Esophagus muscularis mucosa (tissue), 4 donors: Measurements from ENCODE around the gene SP8. TPM values are rescaled to one million over a fixed set of nuclear protein-coding genes. Genes with fewer than 3 reads are reported as not detected.
"Not testable (repeated sequence)": the region's sequence is repeated elsewhere in the genome, so short reads cannot be mapped to it uniquely, and the experiment has no call there.

Experiments used
- DNase-seq: peaks from one replicate; pipeline ENCODE4 v3.0.0-alpha.2; 2017; ENCODE audit errors: extremely low spot score
- H3K27ac ChIP-seq, 4 donors: fragments of 200-600 bp; sonication (generic); replicated peaks in 1 of 4; 1 replicate in 3 of 4; 2 replicates in 1 of 4; pipeline ENCODE4 v1.5.1; 2016 to 2019; ENCODE audit warnings: mild to moderate bottlenecking in 1 of 4
- H3K27me3 ChIP-seq, 4 donors: fragments of 200-600 bp; sonication (generic); one replicate each; pipeline versions ENCODE4 v1.5.1 to v1.6.0; 2016 to 2019
- H3K36me3 ChIP-seq, 4 donors: fragments of 200-600 bp; sonication (generic); one replicate each; pipeline ENCODE4 v1.5.1; 2016 to 2019
- H3K4me1 ChIP-seq, 4 donors: fragments of 200-600 bp; sonication (generic); one replicate each; pipeline ENCODE4 v1.5.1; 2016 to 2019
- H3K4me3 ChIP-seq, 4 donors: fragments of 200-600 bp; sonication (generic); 1 replicate in 2 of 4; 2 replicates in 2 of 4; pipeline ENCODE4 v1.5.1; 2016 to 2019; ENCODE audit warnings: mild to moderate bottlenecking in 4 of 4, moderate library complexity in 1 of 4
- H3K9me3 ChIP-seq, 4 donors: fragments of 200-600 bp; sonication (generic); 1 replicate in 3 of 4; 2 replicates in 1 of 4; pipeline ENCODE4 v1.5.1; 2016 to 2019
- CTCF ChIP-seq, 3 experiments: fragments of 200-600 bp in 2 of 3; fragments of 450-650 bp in 1 of 3; sonication (generic) in 2 of 3; IDR thresholded peaks; one replicate each; pipeline ENCODE4 v1.5.1; 2017 to 2019; ENCODE audit warnings: antibody characterized with exemption in 3 of 3, mild to moderate bottlenecking in 2 of 3, moderate library complexity in 1 of 3
- EP300 ChIP-seq: sonication (generic); formaldehyde crosslinking; IDR thresholded peaks from one replicate; pipeline ENCODE4 v1.6.1; 2017; ENCODE audit warnings: antibody characterized with exemption
- POLR2A ChIP-seq: fragments of 450-650 bp; IDR thresholded peaks from one replicate; pipeline ENCODE4 v1.6.1; 2017; ENCODE audit warnings: antibody characterized with exemption, moderate library complexity, mild to moderate bottlenecking, low read depth
- POLR2AphosphoS5 ChIP-seq, 2 donors: sonication (generic); formaldehyde crosslinking; IDR thresholded peaks; one replicate each; pipeline ENCODE4 v1.6.1; 2017; ENCODE audit warnings: antibody characterized with exemption in 2 of 2
- WGBS: methylation state at CpG from one replicate; pipeline ENCODE4 v1.1.5; 2018; 5-methylcytosine and 5-hydroxymethylcytosine counted together
- intact Hi-C: fragments of 100-400 bp; cut with DNase I; formaldehyde crosslinking; loops from one replicate; pipeline ENCODE4 v1.15.1; 2023
- total RNA-seq, 4 donors: library from RNA; depleted of rRNA; stranded (reverse); fragments of >200 nt; gene quantifications; one replicate each; pipeline versions ENCODE4 v1.1.0 to v1.2.1, GENCODE V29; 2016

Gene SP8
- total RNA-seq, result not detected

- TF ChIP-seq EP300, result no peak
- no peak for TF ChIP-seq CTCF (IDR thresholded peaks at IDR 0.05)
- TF ChIP-seq POLR2AphosphoS5 (IDR thresholded peaks at IDR 0.05), result no peak
- no peak for TF ChIP-seq POLR2A
- H3K36me3 ChIP-seq, result no peaks in the 10 kb centered on the region
- no peaks in the 10 kb centered on the region for H3K9me3 ChIP-seq
- intact Hi-C loops, result no loop called here
- 6% methylated on average over 50 of the region's 50 CpGs for WGBS
- H3K27me3 ChIP-seq, result peaks cover 16 to 100% (median 97%) of the 10 kb centered on the region in 4 donors
- peak within 1 kb of the TSS; percentile 21 to 54 (median 42) for H3K4me3 ChIP-seq
- no peak for DNase-seq
- peaks cover 33 to 51% (median 43%) of the 10 kb centered on the region in 4 donors for H3K4me1 ChIP-seq
- H3K27ac ChIP-seq, result no peak within 1 kb of the TSS
Measured at GRCh38 chr7:20786779-20787659, at the start of gene SP8. SP8 (minus strand) TSS chr7:20786886; CDS start chr7:20786798, 88 bp downstream.

GRCh38 chr7:20836424-20836823 is 49.7 kb upstream of the SP8 start:
- H3K27ac ChIP-seq, intact Hi-C loops, H3K4me3 ChIP-seq, H3K9me3 ChIP-seq, H3K36me3 ChIP-seq, H3K4me1 ChIP-seq, DNase-seq: not testable (repeated sequence)
- peaks cover 0 to 13% (median 0%) of the 10 kb centered on the region in 4 donors for H3K27me3 ChIP-seq
- WGBS, result 63% methylated on average over 2 of the region's 2 CpGs

- Histone ChIP-seq H3K27ac (no peak overlapping the region), H3K36me3 (no peaks in the 10 kb centered on the region), H3K4me3 (no peak overlapping the region), H3K27me3 (peaks cover 0 to 18% (median 0%) of the 10 kb centered on the region in 4 donors), H3K4me1 (no peaks in the 10 kb centered on the region), H3K9me3 (no peaks in the 10 kb centered on the region)
- no peak for DNase-seq
- TF ChIP-seq CTCF (IDR thresholded peaks at IDR 0.05) (no peak), EP300 (no peak), POLR2A (no peak), POLR2AphosphoS5 (IDR thresholded peaks at IDR 0.05) (no peak)
- 84% methylated on average over 15 of the region's 15 CpGs for WGBS
- intact Hi-C loops, result no loop called here
Measured at GRCh38 chr7:20835111-20835750, 48.5 kb upstream of the SP8 start.

GRCh38 chr7:20834656-20835055 is 48.0 kb upstream of the SP8 start:
- intact Hi-C loops, result no loop called here
- no peak overlapping the region for H3K27ac ChIP-seq
- no peaks in the 10 kb centered on the region for H3K9me3 ChIP-seq
- no peaks in the 10 kb centered on the region for H3K36me3 ChIP-seq
- peaks cover 0 to 23% (median 0%) of the 10 kb centered on the region in 4 donors for H3K27me3 ChIP-seq
- DNase-seq, result no peak
- H3K4me3 ChIP-seq, result no peak overlapping the region
- H3K4me1 ChIP-seq, result no peaks in the 10 kb centered on the region
- no peak for TF ChIP-seq POLR2AphosphoS5 (IDR thresholded peaks at IDR 0.05)
- TF ChIP-seq CTCF (IDR thresholded peaks at IDR 0.05), result peak in 1 of 3 experiments; percentile 2

GRCh38 chr7:20831956-20832355 is 45.3 kb upstream of the SP8 start:
- Histone ChIP-seq H3K4me1 (no peaks in the 10 kb centered on the region), H3K4me3 (no peak overlapping the region), H3K27ac (no peak overlapping the region), H3K36me3 (no peaks in the 10 kb centered on the region), H3K27me3 (peaks cover 0 to 25% (median 0%) of the 10 kb centered on the region in 4 donors), H3K9me3 (no peaks in the 10 kb centered on the region)
- no peak for DNase-seq
- intact Hi-C loops, result no loop called here
- TF ChIP-seq EP300 (no peak), POLR2A (no peak), POLR2AphosphoS5 (IDR thresholded peaks at IDR 0.05) (no peak), CTCF (IDR thresholded peaks at IDR 0.05) (no peak)
